K562 (cell line): ENCODE data around the gene HFE. TPM values are rescaled to one million over a fixed set of nuclear protein-coding genes. Genes with fewer than 3 reads are reported as not detected.

Source experiments
- CEBPG ChIP-seq, 3 experiments: fragments of 200-800 bp in 1 of 3; sonication (Bioruptor generic) in 1 of 3; sonication (generic) in 1 of 3; formaldehyde crosslinking in 1 of 3; IDR thresholded peaks in 2 of 3; conservative IDR thresholded peaks in 1 of 3; 2 replicates each; pipeline versions ENCODE4 v1.6.1 to v1.8.0; 2016 to 2022; ENCODE audit warnings: missing compliant biosample characterization in 2 of 3, missing genetic modification characterization in 2 of 3, mild to moderate bottlenecking in 1 of 3, missing genetic modification reagents in 1 of 3
- COPS2 ChIP-seq: fragments of 450-650 bp; conservative IDR thresholded peaks from 2 replicates; pipeline ENCODE4 v1.6.1; 2016; ENCODE audit warnings: mild to moderate bottlenecking, moderate library complexity
- ETS2 ChIP-seq: IDR thresholded peaks from 2 replicates; pipeline ENCODE4 v1.6.1; 2016; ENCODE audit warnings: borderline replicate concordance, missing genetic modification characterization, mild to moderate bottlenecking, moderate library complexity, missing compliant biosample characterization; ENCODE audit not compliant: poor library complexity, severe bottlenecking
- GATAD2A ChIP-seq: fragments of 450-650 bp; IDR thresholded peaks from 2 replicates; pipeline ENCODE4 v1.6.1; 2017
- HMGXB4 ChIP-seq: sonication (generic); formaldehyde crosslinking; IDR thresholded peaks from 2 replicates; pipeline ENCODE4 v1.8.1; 2023; ENCODE audit warnings: mild to moderate bottlenecking, missing genetic modification reagents
- IRF2 ChIP-seq: sonication (generic); formaldehyde crosslinking; IDR thresholded peaks from 2 replicates; pipeline ENCODE4 v1.8.1; 2022; ENCODE audit warnings: mild to moderate bottlenecking, missing genetic modification reagents
- IRF9 ChIP-seq: fragments of 450-650 bp; IDR thresholded peaks from 2 replicates; pipeline ENCODE4 v1.6.1; 2016; ENCODE audit warnings: missing biosample characterization, missing genetic modification characterization
- NCOA2 ChIP-seq, 2 experiments: fragments of 450-650 bp; IDR thresholded peaks; 2 replicates each; pipeline ENCODE4 v1.6.1; 2018; ENCODE audit warnings: mild to moderate bottlenecking in 2 of 2, moderate library complexity in 1 of 2; ENCODE audit not compliant: partially characterized antibody in 2 of 2
- NELFE ChIP-seq: IDR thresholded peaks from 2 replicates; pipeline ENCODE4 v1.6.1; 2011; ENCODE audit warnings: mild to moderate bottlenecking; ENCODE audit not compliant: insufficient read depth, insufficient read length
- PTRF ChIP-seq: fragments of 450-650 bp; IDR thresholded peaks from 2 replicates; pipeline ENCODE4 v1.6.1; 2016; ENCODE audit warnings: mild to moderate bottlenecking, missing genetic modification characterization, missing compliant biosample characterization
- RAD51 ChIP-seq: fragments of 450-650 bp; IDR thresholded peaks from 2 replicates; pipeline ENCODE4 v1.7.1; 2016; ENCODE audit warnings: low read depth, mild to moderate bottlenecking, borderline replicate concordance
- TARDBP ChIP-seq: fragments of 450-650 bp; IDR thresholded peaks from 2 replicates; pipeline ENCODE4 v1.6.1; 2016
- TBP ChIP-seq: optimal IDR thresholded peaks from 2 replicates; pipeline ENCODE3; 2011; ENCODE audit warnings: low read depth, low read length, improper control_type of control experiment
- TGIF2 ChIP-seq: sonication (generic); formaldehyde crosslinking; IDR thresholded peaks from 2 replicates; pipeline ENCODE4 v1.8.1; 2022; ENCODE audit warnings: mild to moderate bottlenecking, missing genetic modification reagents, moderate library complexity
- TSHZ1 ChIP-seq: fragments of 250-450 bp; sonication (Bioruptor Pico); IDR thresholded peaks from 2 replicates; pipeline ENCODE4 v1.4.0; 2020; ENCODE audit warnings: mild to moderate bottlenecking, moderate library complexity
- ZBTB49 ChIP-seq: sonication (generic); formaldehyde crosslinking; IDR thresholded peaks from 2 replicates; pipeline ENCODE4 v1.8.0; 2022; ENCODE audit warnings: missing genetic modification reagents, mild to moderate bottlenecking, borderline replicate concordance
- ZBTB9 ChIP-seq: fragments of 450-650 bp; formaldehyde crosslinking; IDR thresholded peaks from 2 replicates; pipeline ENCODE4 v1.4.0; 2020; ENCODE audit warnings: mild to moderate bottlenecking, moderate library complexity
- ZNF121 ChIP-seq: sonication (generic); formaldehyde crosslinking; conservative IDR thresholded peaks from 2 replicates; pipeline ENCODE4 v1.8.0; 2022; ENCODE audit warnings: missing genetic modification reagents
- ZNF212 ChIP-seq: fragments of 450-650 bp; formaldehyde crosslinking; IDR thresholded peaks from 2 replicates; pipeline ENCODE4 v1.4.0; 2020; ENCODE audit warnings: mild to moderate bottlenecking
- polyA plus RNA-seq, 8 experiments: library from polyadenylated mRNA; depleted of rRNA in 4 of 8; stranded (reverse) in 5 of 8; unstranded in 3 of 8; fragments of >200 nt; fragmentation: Nextera tagmentation in 2 of 8; fragmentation: Illumina TruSeq in 1 of 8; extraction: Ambion mirVana in 2 of 8; extraction: Trizol in 1 of 8; gene quantifications; 2 replicates each; pipeline versions ENCODE4 v1.2.1 to v1.2.3, GENCODE V29; 2011 to 2014; ENCODE audit warnings: inconsistent platforms in 1 of 8, missing spikeins in 1 of 8
- total RNA-seq, 7 experiments: library from RNA; depleted of rRNA in 6 of 7; stranded (reverse); fragments of >200 nt in 6 of 7; fragmentation: Illumina TruSeq in 2 of 7; extraction: Trizol in 2 of 7; gene quantifications; 2 replicates each; pipeline versions ENCODE4 v1.2.1 to v1.2.3, GENCODE V29; 2011 to 2021; ENCODE audit warnings: low replicate concordance in 1 of 7

Gene HFE
- total and polyA plus RNA-seq, 9 of the 15 experiments (the other 6 are each of a cell fraction or from before 2014, with no cell fraction given), result 0.14 to 1.2 (median 0.76) TPM

GRCh38 chr6:26123675-26123946 is 36.4 kb downstream of the HFE start (continued):
- TF ChIP-seq TSHZ1 (CRISPR knock-in tag) (no peak), TARDBP (no peak), IRF2 (CRISPR knock-in tag) (no peak), CEBPG (CRISPR knock-in tag; IDR thresholded peaks at IDR 0.05) (no peak), CEBPG (tag; conservative IDR thresholded peaks at IDR 0.05 in 1 of 2, IDR thresholded peaks at IDR 0.05 in 1 of 2) (no peak), IRF9 (tag) (no peak), HMGXB4 (CRISPR knock-in tag) (peak; percentile 38; the same call in 1 of the 2 replicates), RAD51 (no peak), NELFE (peak; percentile 24), ETS2 (tag) (no peak), ZNF212 (CRISPR knock-in tag) (no peak; the same call in 1 of the 2 replicates), TBP (no peak), ZBTB49 (CRISPR knock-in tag) (peak; percentile 90; the same call in 1 of the 2 replicates), ZBTB9 (CRISPR knock-in tag) (peak; percentile 13; the same call in 1 of the 2 replicates), ZNF121 (CRISPR knock-in tag) (no peak), NCOA2 (IDR thresholded peaks at IDR 0.05; ENCODE audit: partially characterized antibody in 2 of 2) (no peak), GATAD2A (no peak), PTRF (tag) (no peak), COPS2 (no peak), TGIF2 (CRISPR knock-in tag) (no peak)
